ENCODE data around the gene SLC26A1. TPM values are rescaled to one million over a fixed set of nuclear protein-coding genes. Genes with fewer than 3 reads are reported as not detected.

SLC26A1 gene
- total RNA-seq, 1 donor from 2014 or later = 1.0 TPM

DNA sequence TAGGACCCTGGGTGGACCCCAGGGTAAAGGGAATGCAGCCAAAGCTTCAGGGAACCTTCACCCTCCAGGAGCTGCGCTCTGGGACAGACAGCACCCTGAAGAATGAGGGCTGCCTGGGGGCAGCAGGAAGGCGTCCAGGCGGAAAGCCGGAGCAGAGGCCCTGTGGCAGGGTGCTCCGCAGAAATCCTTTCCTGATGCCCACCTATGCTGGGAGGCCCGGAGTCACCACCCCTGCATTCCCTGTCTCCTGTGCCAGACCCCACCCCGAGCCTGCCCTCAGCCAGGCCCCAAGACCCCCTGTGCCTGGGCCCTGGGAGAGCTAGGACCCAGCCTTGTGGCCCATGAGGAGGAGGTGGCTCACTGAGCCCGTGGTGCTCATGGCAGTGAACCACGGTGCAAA lies 18.5 kb downstream of the SLC26A1 start:
- H3K9me3 ChIP-seq = no peaks in the 10 kb centered on the region
- H3K36me3 ChIP-seq = no peaks in the 10 kb centered on the region
- no peak overlapping the region for H3K4me3 ChIP-seq
- H3K27me3 ChIP-seq (ENCODE audit: low read depth) = no peaks in the 10 kb centered on the region
- no peak overlapping the region for H3K27ac ChIP-seq
- ATAC-seq (no peak), DNase-seq (no peak)
- TF ChIP-seq, protein P1, sequence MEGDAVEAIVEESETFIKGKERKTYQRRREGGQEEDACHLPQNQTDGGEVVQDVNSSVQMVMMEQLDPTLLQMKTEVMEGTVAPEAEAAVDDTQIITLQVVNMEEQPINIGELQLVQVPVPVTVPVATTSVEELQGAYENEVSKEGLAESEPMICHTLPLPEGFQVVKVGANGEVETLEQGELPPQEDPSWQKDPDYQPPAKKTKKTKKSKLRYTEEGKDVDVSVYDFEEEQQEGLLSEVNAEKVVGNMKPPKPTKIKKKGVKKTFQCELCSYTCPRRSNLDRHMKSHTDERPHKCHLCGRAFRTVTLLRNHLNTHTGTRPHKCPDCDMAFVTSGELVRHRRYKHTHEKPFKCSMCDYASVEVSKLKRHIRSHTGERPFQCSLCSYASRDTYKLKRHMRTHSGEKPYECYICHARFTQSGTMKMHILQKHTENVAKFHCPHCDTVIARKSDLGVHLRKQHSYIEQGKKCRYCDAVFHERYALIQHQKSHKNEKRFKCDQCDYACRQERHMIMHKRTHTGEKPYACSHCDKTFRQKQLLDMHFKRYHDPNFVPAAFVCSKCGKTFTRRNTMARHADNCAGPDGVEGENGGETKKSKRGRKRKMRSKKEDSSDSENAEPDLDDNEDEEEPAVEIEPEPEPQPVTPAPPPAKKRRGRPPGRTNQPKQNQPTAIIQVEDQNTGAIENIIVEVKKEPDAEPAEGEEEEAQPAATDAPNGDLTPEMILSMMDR (IDR thresholded peaks at IDR 0.05) = no peak
- peaks cover 44% of the 10 kb centered on the region for H3K4me1 ChIP-seq
- intact Hi-C loops (cut with DNase I) = no loop called here

GRCh38 chr4:973431-974397 lies 19.5 kb downstream of the SLC26A1 start, which contains the start of gene DGKQ:
DGKQ (minus strand) TSS chr4:973569; CDS start chr4:973482, 87 bp downstream.
- ATAC-seq (peak; percentile 97 to 98), DNase-seq (peak; percentile 91)
- TF ChIP-seq, protein P1 (IDR thresholded peaks at IDR 0.05) = no peak
- H3K4me1 ChIP-seq = peaks cover 34% of the 10 kb centered on the region
- no peaks in the 10 kb centered on the region for H3K9me3 ChIP-seq
- no peaks in the 10 kb centered on the region for H3K27me3 ChIP-seq (ENCODE audit: low read depth)
- peak within 1 kb of the TSS; percentile 88 for H3K4me3 ChIP-seq
- intact Hi-C loops (cut with DNase I) = no loop called here
- no peaks in the 10 kb centered on the region for H3K36me3 ChIP-seq
- H3K27ac ChIP-seq = no peak within 1 kb of the TSS

- Histone ChIP-seq H3K27me3 (ENCODE audit: low read depth) (no peaks in the 10 kb centered on the region), H3K27ac (no peak overlapping the region), H3K4me1 (peaks cover 32% of the 10 kb centered on the region), H3K4me3 (peak overlapping the region; percentile 88), H3K9me3 (no peaks in the 10 kb centered on the region), H3K36me3 (no peaks in the 10 kb centered on the region)
- TF ChIP-seq, protein P1 (IDR thresholded peaks at IDR 0.05) = no peak
- ATAC-seq = peak; percentile 25 to 57
- intact Hi-C loops (cut with DNase I) = no loop called here
- peak; percentile 72 for DNase-seq
Observed at GRCh38 chr4:972651-973424, 20.4 kb downstream of the SLC26A1 start.

- no peak for DNase-seq
- no peak for ATAC-seq
- H3K4me1 ChIP-seq = peaks cover 32% of the 10 kb centered on the region
- H3K9me3 ChIP-seq = no peaks in the 10 kb centered on the region
- TF ChIP-seq, protein P1 (IDR thresholded peaks at IDR 0.05) = no peak
- intact Hi-C loops (cut with DNase I) = no loop called here
- peaks cover under 1% of the 10 kb centered on the region for H3K36me3 ChIP-seq
- no peaks in the 10 kb centered on the region for H3K27me3 ChIP-seq (ENCODE audit: low read depth)
- H3K27ac ChIP-seq = no peak overlapping the region
- peak overlapping the region; percentile 88 for H3K4me3 ChIP-seq
Observed at GRCh38 chr4:971666-972500, 21.3 kb downstream of the SLC26A1 start.

All from lower lobe of right lung (tissue), 2 donors.